HG02870 (cell line): ENCODE measurements around the gene TMEM43.
A peak's percentile ranks its signal among the peaks of the same experiment; 100 is the strongest.

ENCODE experiments used
- ATAC-seq: cut with Tn5 transposase; IDR thresholded peaks from one replicate; pipeline ENCODE4 v1.9.1; 2021; ENCODE audit warnings: mild to moderate bottlenecking, moderate library complexity; ENCODE audit not compliant: unreplicated experiment

The TMEM43 gene

DNA sequence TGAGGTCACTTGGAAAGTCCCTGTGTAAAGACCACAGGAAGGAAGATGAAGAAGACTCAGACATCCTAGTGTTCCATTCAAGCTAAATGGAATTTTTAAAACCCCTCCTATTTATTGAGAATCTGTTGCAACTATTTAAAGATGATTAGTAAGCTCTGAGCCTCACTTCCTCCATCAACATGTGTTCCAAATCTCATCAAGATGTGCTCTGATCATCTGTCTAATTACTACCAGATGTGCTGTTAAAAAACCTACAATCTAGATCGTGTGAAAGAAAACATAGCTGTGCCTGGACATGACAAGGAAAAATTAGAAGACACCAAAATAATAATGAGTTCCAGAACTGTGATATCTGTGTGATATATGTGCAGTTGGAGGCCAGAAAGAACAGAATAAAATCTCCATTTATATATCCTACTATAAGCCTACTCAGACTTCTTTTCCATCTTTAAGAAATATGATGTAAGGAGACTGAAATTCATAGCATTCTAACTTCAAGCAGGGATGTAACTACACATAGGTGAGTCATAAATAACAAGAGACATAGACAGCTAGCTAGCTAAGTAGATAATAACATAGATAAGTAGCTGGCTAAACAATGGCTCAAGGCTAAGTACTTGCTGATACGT lies 45.8 kb downstream of the TMEM43 start:
- ATAC-seq: no peak

GRCh38 chr3:14172496-14172895 lies 47.6 kb downstream of the TMEM43 start:
- no peak for ATAC-seq

DNA sequence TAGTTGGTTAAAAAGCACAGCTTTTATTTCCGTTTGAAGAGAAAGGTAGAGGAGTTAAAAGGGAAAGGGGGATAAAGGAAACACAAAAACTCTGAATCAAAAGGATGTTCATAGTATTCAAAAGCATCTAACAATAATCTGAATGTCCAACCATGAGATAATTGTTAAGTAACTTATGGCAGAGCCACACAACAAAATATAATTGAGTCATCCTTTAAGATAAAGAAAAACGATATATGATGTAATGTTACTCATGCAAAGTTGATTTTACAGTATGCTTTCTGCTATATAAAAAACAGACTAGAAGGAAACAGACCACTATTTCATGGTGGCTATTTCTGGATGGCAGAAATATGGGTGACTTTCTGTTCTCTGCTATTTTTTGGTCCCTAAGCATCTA lies 49.6 kb downstream of the TMEM43 start:
- no peak for ATAC-seq

DNA sequence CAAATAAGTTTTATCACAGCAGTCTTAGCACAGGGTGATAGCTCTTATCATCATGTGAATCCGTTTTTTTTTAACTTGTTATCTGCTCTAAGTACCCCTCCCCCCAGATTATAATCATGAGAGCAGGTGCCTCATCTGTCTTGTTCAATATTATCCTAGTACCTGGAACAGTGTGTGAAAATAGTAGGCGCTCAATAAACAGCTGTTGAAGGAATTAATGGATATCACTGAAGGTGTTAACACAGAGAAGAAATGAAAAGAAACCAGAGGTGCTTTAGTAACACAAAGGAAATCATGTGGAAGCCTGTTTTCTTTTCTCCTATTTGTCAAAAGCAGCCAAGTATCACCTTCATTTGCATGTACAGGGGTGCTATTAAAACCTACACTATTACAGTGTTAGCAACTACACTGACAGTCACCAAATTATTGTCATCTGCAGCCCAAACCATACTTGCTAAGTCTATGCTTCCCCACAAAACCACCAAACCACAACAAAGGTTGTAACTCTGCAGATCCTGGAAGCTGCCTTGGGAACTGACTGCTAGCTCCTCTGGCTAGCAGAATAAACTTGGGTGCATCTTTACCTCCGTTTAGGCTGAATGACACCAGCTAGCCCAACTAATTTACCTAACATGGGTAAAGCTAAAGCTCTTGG lies 50.7 kb downstream of the TMEM43 start:
- peak; percentile 36 for ATAC-seq

GRCh38 chr3:14177580-14178246 lies 52.9 kb downstream of the TMEM43 start:
- peak; percentile 2 for ATAC-seq

DNA sequence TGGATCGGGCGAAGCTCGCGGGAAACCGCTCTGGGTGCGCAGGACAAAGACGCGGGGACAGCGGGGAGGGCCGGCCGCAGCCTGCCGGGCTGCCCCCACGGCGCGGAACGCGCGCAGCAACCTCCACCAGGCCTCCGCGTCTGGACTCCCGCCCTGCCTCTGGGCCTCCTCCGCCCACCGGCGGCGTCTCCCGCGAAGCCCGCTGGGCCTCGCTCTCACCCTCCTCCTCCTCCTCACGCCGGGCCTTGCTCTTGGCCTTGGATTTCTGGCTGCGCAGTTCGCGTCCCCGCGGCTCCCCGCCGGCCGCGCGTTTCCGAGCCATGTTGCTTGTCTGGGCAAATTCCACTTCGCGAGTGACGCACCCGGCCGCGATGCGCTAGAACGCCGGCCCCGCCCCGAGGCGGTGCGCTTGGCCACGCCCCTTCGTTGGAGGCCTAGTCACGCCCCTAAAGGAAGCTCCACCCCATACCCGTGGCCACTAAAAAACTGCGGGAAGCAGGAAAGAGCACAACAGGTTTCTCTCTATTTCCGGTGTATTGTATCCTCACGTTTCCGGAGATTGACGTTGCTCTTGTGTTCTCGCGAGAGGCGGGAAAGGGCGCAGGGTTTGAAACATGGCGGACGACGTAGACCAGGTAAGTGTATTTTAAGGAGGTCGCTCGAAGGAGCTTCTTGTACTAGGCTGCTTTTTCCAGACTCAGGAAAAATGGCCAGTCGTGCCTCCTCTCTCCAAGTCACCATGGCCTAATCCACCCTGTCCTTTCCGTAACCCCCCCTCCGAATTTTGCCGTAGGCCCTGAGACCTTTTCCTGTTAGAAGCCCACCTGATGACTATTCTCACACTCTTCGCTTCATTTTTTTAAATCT lies 53.6 kb downstream of the TMEM43 start, which contains the start of the genes LSM3 and XPC:
Gene LSM3 (plus strand): TSS at position 571 of the 867 bp plus-strand sequence. CDS start 44 bp downstream, at position 615.
Gene XPC (minus strand): TSS at position 355 of the 867 bp plus-strand sequence. CDS start 33 bp downstream, at position 322.
- ATAC-seq: peak; percentile 92

GRCh38 chr3:14179114-14179465 lies 54.2 kb downstream of the TMEM43 start:
- ATAC-seq: no peak

DNA sequence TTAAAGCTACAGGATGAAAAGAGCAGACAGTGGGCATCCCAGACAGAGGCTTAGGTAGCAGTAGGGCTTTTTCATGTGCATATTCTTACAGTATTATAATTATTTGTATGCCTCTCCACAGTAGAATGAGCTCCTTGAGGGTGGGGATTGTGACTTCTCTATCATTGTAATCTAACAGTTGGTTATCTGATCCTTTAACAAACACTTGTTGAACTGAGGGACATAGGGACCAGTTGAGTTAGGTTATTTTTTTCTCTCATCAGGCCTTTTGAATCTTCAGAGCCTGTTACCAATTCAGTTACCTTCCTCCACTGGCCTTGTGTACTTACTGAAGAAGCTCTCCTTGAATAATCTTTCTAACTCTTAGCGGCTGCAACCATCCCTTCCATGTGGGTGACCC lies 54.9 kb downstream of the TMEM43 start:
- ATAC-seq: no peak

- ATAC-seq: no peak
These were observed 56.4 kb downstream of the TMEM43 start for GRCh38 chr3:14181253-14181652.

- ATAC-seq: no peak
These were observed 58.2 kb downstream of the TMEM43 start for GRCh38 chr3:14183015-14183577.

- ATAC-seq: no peak
These were observed 62.1 kb downstream of the TMEM43 start for GRCh38 chr3:14186854-14187458.

- no peak for ATAC-seq
These were observed 63.3 kb downstream of the TMEM43 start for GRCh38 chr3:14188041-14188754.
